Midbrain (tissue), 1 donor: Measurements from ENCODE around the gene LRRC41.
"Not testable (repeated sequence)": the region's sequence is repeated elsewhere in the genome, so short reads cannot be mapped to it uniquely, and the experiment has no call there.

Source experiments
- DNase-seq: peaks from one replicate; lab custom pipeline; 2025; lab: John Stamatoyannopoulos, UW

Gene LRRC41

GRCh38 chr1:46242918-46243317 is 60.5 kb downstream of the LRRC41 start:
- no peak for DNase-seq

- DNase-seq = not testable (repeated sequence)
These were observed 61.7 kb downstream of the LRRC41 start for GRCh38 chr1:46241733-46242132.

- DNase-seq = not testable (repeated sequence)
These were observed 64.6 kb downstream of the LRRC41 start for GRCh38 chr1:46238865-46239264.

- no peak for DNase-seq
These were observed 66.5 kb downstream of the LRRC41 start for GRCh38 chr1:46236882-46237281.

GRCh38 chr1:46231231-46231630 is 72.2 kb downstream of the LRRC41 start:
- not testable (repeated sequence) for DNase-seq
